HUES64 (cell line): Measurements from ENCODE around the gene FASTKD3.

ENCODE experiments used
- H3K27ac ChIP-seq: 2 replicates; pipeline ENCODE4 v1.7.0; 2013; ENCODE audit warnings: low read depth, low read length, inconsistent platforms
- H3K27me3 ChIP-seq: 2 replicates; pipeline ENCODE4 v1.6.1; 2013; ENCODE audit warnings: mild to moderate bottlenecking, low read length; ENCODE audit not compliant: insufficient read depth
- H3K36me3 ChIP-seq: 2 replicates; pipeline ENCODE4 v1.6.1; 2013; ENCODE audit warnings: mild to moderate bottlenecking, low read length; ENCODE audit not compliant: insufficient read depth
- H3K4me1 ChIP-seq: 2 replicates; pipeline ENCODE4 v1.6.1; 2013; ENCODE audit warnings: mild to moderate bottlenecking, low read length, moderate library complexity; ENCODE audit not compliant: insufficient read depth
- H3K4me3 ChIP-seq: 2 replicates; pipeline ENCODE4 v1.5.1; 2013; ENCODE audit warnings: mild to moderate bottlenecking, low read length, moderate library complexity
- H3K9ac ChIP-seq: 2 replicates; pipeline ENCODE4 v1.6.1; 2013; ENCODE audit warnings: mild to moderate bottlenecking, low read depth, low read length
- H3K9me3 ChIP-seq: 2 replicates; pipeline ENCODE4 v1.6.1; 2013; ENCODE audit warnings: low read depth, low read length; ENCODE audit not compliant: insufficient read depth
- WGBS: fragments of 150-250, 120-280 bp; methylation state at CpG from one replicate; pipeline ENCODE4 v1.1.7; 2013; ENCODE audit warnings: missing lambda C conversion rate; 5-methylcytosine and 5-hydroxymethylcytosine counted together

The FASTKD3 gene

GRCh38 chr5:7848296-7848695 lies 20.5 kb downstream of the FASTKD3 start:
- Histone ChIP-seq H3K27ac (no peak overlapping the region), H3K4me3 (no peak overlapping the region), H3K4me1 (peaks cover 4% of the 10 kb centered on the region; the same call in 1 of the 2 replicates), H3K9ac (no peak overlapping the region), H3K36me3 (no peaks in the 10 kb centered on the region), H3K9me3 (no peaks in the 10 kb centered on the region), H3K27me3 (peaks cover 26% of the 10 kb centered on the region)
- WGBS = 96% methylated on average over 2 of the region's 2 CpGs

- no peak overlapping the region for H3K4me3 ChIP-seq
- H3K9me3 ChIP-seq = no peaks in the 10 kb centered on the region
- 75% methylated on average over 4 of the region's 5 CpGs for WGBS
- H3K27ac ChIP-seq = no peak overlapping the region
- H3K9ac ChIP-seq = no peak overlapping the region
- H3K27me3 ChIP-seq = peaks cover 19% of the 10 kb centered on the region
- no peaks in the 10 kb centered on the region for H3K36me3 ChIP-seq
- H3K4me1 ChIP-seq = peaks cover 4% of the 10 kb centered on the region; the same call in 1 of the 2 replicates
These were observed 22.5 kb downstream of the FASTKD3 start for GRCh38 chr5:7846327-7846726.

- Histone ChIP-seq H3K36me3 (no peaks in the 10 kb centered on the region), H3K4me1 (peaks cover 4% of the 10 kb centered on the region; the same call in 1 of the 2 replicates), H3K27me3 (peaks cover 16% of the 10 kb centered on the region), H3K4me3 (no peak overlapping the region), H3K9me3 (no peaks in the 10 kb centered on the region), H3K27ac (no peak overlapping the region), H3K9ac (no peak overlapping the region)
- WGBS = 94% methylated on average over 7 of the region's 7 CpGs
These were observed 23.3 kb downstream of the FASTKD3 start for GRCh38 chr5:7845557-7845956.

- no peak overlapping the region for H3K4me3 ChIP-seq
- no peak overlapping the region for H3K9ac ChIP-seq
- H3K4me1 ChIP-seq = peaks cover 4% of the 10 kb centered on the region; the same call in 1 of the 2 replicates
- H3K27ac ChIP-seq = no peak overlapping the region
- H3K36me3 ChIP-seq = no peaks in the 10 kb centered on the region
- peaks cover 16% of the 10 kb centered on the region for H3K27me3 ChIP-seq
- no peaks in the 10 kb centered on the region for H3K9me3 ChIP-seq
These were observed 23.9 kb downstream of the FASTKD3 start for GRCh38 chr5:7844901-7845300.

- Histone ChIP-seq H3K4me3 (no peak overlapping the region), H3K9me3 (no peaks in the 10 kb centered on the region), H3K4me1 (no peaks in the 10 kb centered on the region), H3K27ac (no peak overlapping the region), H3K9ac (no peak overlapping the region), H3K27me3 (no peaks in the 10 kb centered on the region), H3K36me3 (no peaks in the 10 kb centered on the region)
- 79% methylated on average over 2 of the region's 2 CpGs for WGBS
These were observed 26.3 kb downstream of the FASTKD3 start for GRCh38 chr5:7842531-7842930.

- Histone ChIP-seq H3K9ac (no peak overlapping the region), H3K9me3 (no peaks in the 10 kb centered on the region), H3K4me3 (no peak overlapping the region), H3K36me3 (no peaks in the 10 kb centered on the region), H3K27me3 (no peaks in the 10 kb centered on the region), H3K27ac (no peak overlapping the region), H3K4me1 (no peaks in the 10 kb centered on the region)
- WGBS = 84% methylated on average over 3 of the region's 3 CpGs
These were observed 31.4 kb downstream of the FASTKD3 start for GRCh38 chr5:7837403-7837802.

GRCh38 chr5:7834982-7835381 lies 33.8 kb downstream of the FASTKD3 start:
- Histone ChIP-seq H3K9ac (no peak overlapping the region), H3K4me1 (no peaks in the 10 kb centered on the region), H3K4me3 (no peak overlapping the region), H3K27me3 (no peaks in the 10 kb centered on the region), H3K27ac (no peak overlapping the region), H3K9me3 (no peaks in the 10 kb centered on the region), H3K36me3 (no peaks in the 10 kb centered on the region)
- WGBS = 96% methylated on average over 2 of the region's 4 CpGs

GRCh38 chr5:7828269-7828668 lies 40.6 kb downstream of the FASTKD3 start:
- H3K27me3 ChIP-seq = no peaks in the 10 kb centered on the region
- WGBS = 93% methylated on average over 10 of the region's 10 CpGs
- H3K4me1 ChIP-seq = no peaks in the 10 kb centered on the region
- no peaks in the 10 kb centered on the region for H3K9me3 ChIP-seq
- H3K27ac ChIP-seq = no peak overlapping the region
- no peak overlapping the region for H3K9ac ChIP-seq
- peaks cover 18% of the 10 kb centered on the region for H3K36me3 ChIP-seq
- H3K4me3 ChIP-seq = no peak overlapping the region

- Histone ChIP-seq H3K9me3 (no peaks in the 10 kb centered on the region), H3K27ac (no peak overlapping the region), H3K4me3 (no peak overlapping the region), H3K9ac (no peak overlapping the region), H3K27me3 (no peaks in the 10 kb centered on the region), H3K4me1 (no peaks in the 10 kb centered on the region), H3K36me3 (peaks cover 24% of the 10 kb centered on the region)
- WGBS = 96% methylated on average over 6 of the region's 6 CpGs
These were observed 41.2 kb downstream of the FASTKD3 start for GRCh38 chr5:7827610-7828009.

GRCh38 chr5:7825630-7826029 lies 43.2 kb downstream of the FASTKD3 start:
- peaks cover 41% of the 10 kb centered on the region for H3K36me3 ChIP-seq
- H3K4me1 ChIP-seq = no peaks in the 10 kb centered on the region
- H3K4me3 ChIP-seq = no peak overlapping the region
- no peaks in the 10 kb centered on the region for H3K27me3 ChIP-seq
- H3K9me3 ChIP-seq = no peaks in the 10 kb centered on the region
- no peak overlapping the region for H3K9ac ChIP-seq
- no peak overlapping the region for H3K27ac ChIP-seq
- WGBS = 95% methylated on average over 11 of the region's 11 CpGs

- 97% methylated on average over 18 of the region's 18 CpGs for WGBS
- H3K9me3 ChIP-seq = no peaks in the 10 kb centered on the region
- H3K36me3 ChIP-seq = peaks cover 44% of the 10 kb centered on the region
- H3K4me3 ChIP-seq = no peak overlapping the region
- H3K27me3 ChIP-seq = no peaks in the 10 kb centered on the region
- no peaks in the 10 kb centered on the region for H3K4me1 ChIP-seq
- H3K27ac ChIP-seq = no peak overlapping the region
- no peak overlapping the region for H3K9ac ChIP-seq
These were observed 43.8 kb downstream of the FASTKD3 start for GRCh38 chr5:7824995-7825394.

GRCh38 chr5:7823594-7823993 lies 45.2 kb downstream of the FASTKD3 start:
- H3K36me3 ChIP-seq = peaks cover 58% of the 10 kb centered on the region
- no peak overlapping the region for H3K27ac ChIP-seq
- WGBS = 89% methylated on average over 8 of the region's 8 CpGs
- H3K4me1 ChIP-seq = no peaks in the 10 kb centered on the region
- H3K9me3 ChIP-seq = no peaks in the 10 kb centered on the region
- H3K9ac ChIP-seq = no peak overlapping the region
- H3K4me3 ChIP-seq = no peak overlapping the region
- H3K27me3 ChIP-seq = no peaks in the 10 kb centered on the region
